Astrocyte of the cerebellum (primary cell): Measurements from ENCODE around the gene CEMIP.

Source experiments
- DNase-seq: peaks from one replicate; pipeline ENCODE4 v3.0.0-alpha.2; 2011; ENCODE audit warnings: low read depth
- H3K4me3 ChIP-seq: 2 replicates; pipeline ENCODE4 v1.5.1; 2011; ENCODE audit warnings: mild to moderate bottlenecking, low read depth, low read length, moderate library complexity
- CTCF ChIP-seq: IDR thresholded peaks from 2 replicates; pipeline ENCODE4 v1.5.1; 2012; ENCODE audit warnings: low read length, low read depth, moderate library complexity, mild to moderate bottlenecking; ENCODE audit errors: missing control alignments
- in situ Hi-C: cut with HindIII; loops from 2 replicates; pipeline ENCODE4 v1.10.0; 2017; ENCODE audit warnings: low sequenced_read_pairs

The CEMIP gene

GRCh38 chr15:80736560-80736959, 42.6 kb upstream of the CEMIP start:
- in situ Hi-C loops: no loop called here
- H3K4me3 ChIP-seq: no peak overlapping the region
- no peak for DNase-seq
- TF ChIP-seq CTCF: no peak

GRCh38 chr15:80739919-80740318, 39.3 kb upstream of the CEMIP start:
- H3K4me3 ChIP-seq: no peak overlapping the region
- no peak for DNase-seq
- no peak for TF ChIP-seq CTCF
- in situ Hi-C loops: no loop called here

- TF ChIP-seq CTCF: no peak
Observed at GRCh38 chr15:80742081-80742480, 37.1 kb upstream of the CEMIP start.

GRCh38 chr15:80743189-80743833, 35.9 kb upstream of the CEMIP start:
- DNase-seq: no peak
- no peak overlapping the region for H3K4me3 ChIP-seq
- TF ChIP-seq CTCF: no peak
- in situ Hi-C loops: no loop called here

More at GRCh38 chr15:80742081-80742480, 37.1 kb upstream of the CEMIP start:
- in situ Hi-C loops: no loop called here
- H3K4me3 ChIP-seq: no peak overlapping the region
- DNase-seq: no peak

GRCh38 chr15:80744415-80744814, 34.8 kb upstream of the CEMIP start:
- no peak for TF ChIP-seq CTCF
- no peak overlapping the region for H3K4me3 ChIP-seq
- in situ Hi-C loops: no loop called here
- no peak for DNase-seq

- in situ Hi-C loops: no loop called here
- TF ChIP-seq CTCF: no peak
- no peak overlapping the region for H3K4me3 ChIP-seq
- no peak for DNase-seq
Observed at GRCh38 chr15:80744826-80745225, 34.3 kb upstream of the CEMIP start.
